Measurements from ENCODE around the gene PICALM.
"Not testable (repeated sequence)": the region's sequence is repeated elsewhere in the genome, so short reads cannot be mapped to it uniquely, and the experiment has no call there.

The PICALM gene

DNA sequence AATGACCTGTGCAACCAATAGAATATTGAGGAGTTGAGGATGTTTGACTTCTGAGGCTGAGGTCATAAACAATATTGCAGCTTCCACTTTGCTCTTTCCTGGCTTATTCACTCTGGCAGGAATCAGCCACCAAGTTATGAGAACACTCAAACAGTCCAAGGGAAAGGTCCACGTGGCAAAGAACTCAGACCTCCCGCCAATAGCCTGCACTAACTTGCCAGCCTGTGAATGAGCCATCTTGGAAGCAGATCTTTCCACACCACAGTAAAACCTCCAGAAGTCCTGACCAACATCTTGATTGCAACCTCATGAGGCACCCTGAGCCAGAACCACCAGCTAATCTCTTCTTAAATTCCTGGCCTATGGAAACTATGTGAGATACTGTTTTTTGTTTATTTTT is 22.7 kb upstream of the PICALM start:
- ATAC-seq, result no peak
- TF ChIP-seq ISL1 (CRISPR knock-in tag; IDR thresholded peaks at IDR 0.05) (0 out of 2 replicates have a peak, but pooled peaks have one; percentile 8), SNAI2 (CRISPR knock-in tag; IDR thresholded peaks at IDR 0.05) (no peak)

DNA sequence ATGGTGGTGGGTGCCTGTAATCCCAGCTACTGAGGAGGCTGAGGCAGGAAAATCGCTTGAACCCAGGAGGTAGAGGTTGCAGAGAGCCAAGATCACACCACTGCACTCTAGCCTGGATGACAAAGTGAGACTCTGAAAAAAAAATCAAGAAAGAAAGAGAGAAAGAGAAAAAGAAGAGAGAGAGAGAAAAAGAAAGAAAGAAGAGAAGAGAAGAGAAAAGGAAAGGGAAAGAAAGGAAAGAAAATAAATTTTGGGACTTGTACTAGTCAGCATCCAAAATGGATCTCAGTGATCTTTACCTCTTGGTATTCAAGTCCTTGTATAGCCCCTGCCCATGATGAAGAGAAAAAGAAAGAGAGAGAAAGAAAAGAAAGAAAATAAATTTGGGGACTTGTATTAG is 22.2 kb upstream of the PICALM start:
- TF ChIP-seq, protein P1, sequence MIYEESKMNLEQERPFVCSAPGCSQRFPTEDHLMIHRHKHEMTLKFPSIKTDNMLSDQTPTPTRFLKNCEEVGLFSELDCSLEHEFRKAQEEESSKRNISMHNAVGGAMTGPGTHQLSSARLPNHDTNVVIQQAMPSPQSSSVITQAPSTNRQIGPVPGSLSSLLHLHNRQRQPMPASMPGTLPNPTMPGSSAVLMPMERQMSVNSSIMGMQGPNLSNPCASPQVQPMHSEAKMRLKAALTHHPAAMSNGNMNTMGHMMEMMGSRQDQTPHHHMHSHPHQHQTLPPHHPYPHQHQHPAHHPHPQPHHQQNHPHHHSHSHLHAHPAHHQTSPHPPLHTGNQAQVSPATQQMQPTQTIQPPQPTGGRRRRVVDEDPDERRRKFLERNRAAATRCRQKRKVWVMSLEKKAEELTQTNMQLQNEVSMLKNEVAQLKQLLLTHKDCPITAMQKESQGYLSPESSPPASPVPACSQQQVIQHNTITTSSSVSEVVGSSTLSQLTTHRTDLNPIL (CRISPR knock-in tag; IDR thresholded peaks at IDR 0.05; ENCODE audit: low read depth), result no peak
- TF ChIP-seq ESRRG (CRISPR knock-in tag; IDR thresholded peaks at IDR 0.05) (no peak), ZNF565 (CRISPR knock-in tag; conservative IDR thresholded peaks at IDR 0.05; ENCODE audit: low read depth) (no peak), ZFP30 (CRISPR knock-in tag; IDR thresholded peaks at IDR 0.05) (no peak), SNAI2 (CRISPR knock-in tag; IDR thresholded peaks at IDR 0.05) (no peak), PPARA (CRISPR knock-in tag; IDR thresholded peaks at IDR 0.05; ENCODE audit: borderline replicate concordance) (no peak), RARB (CRISPR knock-in tag; IDR thresholded peaks at IDR 0.05) (no peak), CSDC2 (CRISPR knock-in tag; IDR thresholded peaks at IDR 0.05) (no peak)
- no peak for ATAC-seq

DNA sequence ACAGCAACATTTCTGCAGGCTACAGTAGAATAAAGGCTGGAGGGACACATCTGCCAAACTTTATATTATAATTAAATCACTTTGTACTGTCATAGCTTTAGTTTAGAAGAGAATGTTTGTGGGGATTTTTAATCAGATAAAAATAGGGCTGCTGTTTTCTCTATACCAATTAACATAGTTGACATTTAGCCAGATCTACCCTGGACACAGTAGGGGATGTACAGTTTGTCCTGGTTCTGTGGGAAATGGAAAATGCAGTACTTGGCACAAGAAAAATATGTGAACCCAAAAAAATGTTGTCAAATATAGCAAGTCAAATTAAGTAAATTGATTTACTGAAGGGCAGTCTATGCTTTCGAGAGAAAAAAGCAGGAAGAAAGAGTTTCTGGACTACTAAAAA is 20.8 kb upstream of the PICALM start:
- TF ChIP-seq ISL1 (CRISPR knock-in tag; IDR thresholded peaks at IDR 0.05) (peak; percentile 98), ESRRG (CRISPR knock-in tag; IDR thresholded peaks at IDR 0.05) (no peak), TOX (CRISPR knock-in tag; IDR thresholded peaks at IDR 0.05; ENCODE audit: borderline replicate concordance) (no peak), BACH2 (CRISPR knock-in tag; IDR thresholded peaks at IDR 0.05; ENCODE audit: borderline replicate concordance) (no peak), CSDC2 (CRISPR knock-in tag; IDR thresholded peaks at IDR 0.05) (no peak), GLIS3 (CRISPR knock-in tag; IDR thresholded peaks at IDR 0.05) (peak; percentile 75; the same call in 1 of the 2 replicates), SNAI2 (CRISPR knock-in tag; IDR thresholded peaks at IDR 0.05) (0 out of 2 replicates have a peak, but pooled peaks have one; percentile 70), ZNF70 (CRISPR knock-in tag; IDR thresholded peaks at IDR 0.05) (no peak), ZFP3 (CRISPR knock-in tag; IDR thresholded peaks at IDR 0.05) (no peak), TCF4 (CRISPR knock-in tag; IDR thresholded peaks at IDR 0.05; ENCODE audit: borderline replicate concordance) (peak; percentile 95), ZC3H10 (CRISPR knock-in tag; IDR thresholded peaks at IDR 0.05) (peak; percentile 87)
- TF ChIP-seq, protein P2, sequence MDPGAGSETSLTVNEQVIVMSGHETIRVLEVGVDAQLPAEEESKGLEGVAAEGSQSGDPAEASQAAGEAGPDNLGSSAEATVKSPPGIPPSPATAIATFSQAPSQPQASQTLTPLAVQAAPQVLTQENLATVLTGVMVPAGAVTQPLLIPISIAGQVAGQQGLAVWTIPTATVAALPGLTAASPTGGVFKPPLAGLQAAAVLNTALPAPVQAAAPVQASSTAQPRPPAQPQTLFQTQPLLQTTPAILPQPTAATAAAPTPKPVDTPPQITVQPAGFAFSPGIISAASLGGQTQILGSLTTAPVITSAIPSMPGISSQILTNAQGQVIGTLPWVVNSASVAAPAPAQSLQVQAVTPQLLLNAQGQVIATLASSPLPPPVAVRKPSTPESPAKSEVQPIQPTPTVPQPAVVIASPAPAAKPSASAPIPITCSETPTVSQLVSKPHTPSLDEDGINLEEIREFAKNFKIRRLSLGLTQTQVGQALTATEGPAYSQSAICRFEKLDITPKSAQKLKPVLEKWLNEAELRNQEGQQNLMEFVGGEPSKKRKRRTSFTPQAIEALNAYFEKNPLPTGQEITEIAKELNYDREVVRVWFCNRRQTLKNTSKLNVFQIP (CRISPR knock-in tag; IDR thresholded peaks at IDR 0.05; ENCODE audit: borderline replicate concordance, low read depth), result peak; percentile 77; the same call in 1 of the 2 replicates
- TF ChIP-seq, protein P3, sequence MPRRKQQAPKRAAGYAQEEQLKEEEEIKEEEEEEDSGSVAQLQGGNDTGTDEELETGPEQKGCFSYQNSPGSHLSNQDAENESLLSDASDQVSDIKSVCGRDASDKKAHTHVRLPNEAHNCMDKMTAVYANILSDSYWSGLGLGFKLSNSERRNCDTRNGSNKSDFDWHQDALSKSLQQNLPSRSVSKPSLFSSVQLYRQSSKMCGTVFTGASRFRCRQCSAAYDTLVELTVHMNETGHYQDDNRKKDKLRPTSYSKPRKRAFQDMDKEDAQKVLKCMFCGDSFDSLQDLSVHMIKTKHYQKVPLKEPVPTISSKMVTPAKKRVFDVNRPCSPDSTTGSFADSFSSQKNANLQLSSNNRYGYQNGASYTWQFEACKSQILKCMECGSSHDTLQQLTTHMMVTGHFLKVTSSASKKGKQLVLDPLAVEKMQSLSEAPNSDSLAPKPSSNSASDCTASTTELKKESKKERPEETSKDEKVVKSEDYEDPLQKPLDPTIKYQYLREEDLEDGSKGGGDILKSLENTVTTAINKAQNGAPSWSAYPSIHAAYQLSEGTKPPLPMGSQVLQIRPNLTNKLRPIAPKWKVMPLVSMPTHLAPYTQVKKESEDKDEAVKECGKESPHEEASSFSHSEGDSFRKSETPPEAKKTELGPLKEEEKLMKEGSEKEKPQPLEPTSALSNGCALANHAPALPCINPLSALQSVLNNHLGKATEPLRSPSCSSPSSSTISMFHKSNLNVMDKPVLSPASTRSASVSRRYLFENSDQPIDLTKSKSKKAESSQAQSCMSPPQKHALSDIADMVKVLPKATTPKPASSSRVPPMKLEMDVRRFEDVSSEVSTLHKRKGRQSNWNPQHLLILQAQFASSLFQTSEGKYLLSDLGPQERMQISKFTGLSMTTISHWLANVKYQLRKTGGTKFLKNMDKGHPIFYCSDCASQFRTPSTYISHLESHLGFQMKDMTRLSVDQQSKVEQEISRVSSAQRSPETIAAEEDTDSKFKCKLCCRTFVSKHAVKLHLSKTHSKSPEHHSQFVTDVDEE (CRISPR knock-in tag; IDR thresholded peaks at IDR 0.05), result peak; percentile 84
- TF ChIP-seq, protein P4, sequence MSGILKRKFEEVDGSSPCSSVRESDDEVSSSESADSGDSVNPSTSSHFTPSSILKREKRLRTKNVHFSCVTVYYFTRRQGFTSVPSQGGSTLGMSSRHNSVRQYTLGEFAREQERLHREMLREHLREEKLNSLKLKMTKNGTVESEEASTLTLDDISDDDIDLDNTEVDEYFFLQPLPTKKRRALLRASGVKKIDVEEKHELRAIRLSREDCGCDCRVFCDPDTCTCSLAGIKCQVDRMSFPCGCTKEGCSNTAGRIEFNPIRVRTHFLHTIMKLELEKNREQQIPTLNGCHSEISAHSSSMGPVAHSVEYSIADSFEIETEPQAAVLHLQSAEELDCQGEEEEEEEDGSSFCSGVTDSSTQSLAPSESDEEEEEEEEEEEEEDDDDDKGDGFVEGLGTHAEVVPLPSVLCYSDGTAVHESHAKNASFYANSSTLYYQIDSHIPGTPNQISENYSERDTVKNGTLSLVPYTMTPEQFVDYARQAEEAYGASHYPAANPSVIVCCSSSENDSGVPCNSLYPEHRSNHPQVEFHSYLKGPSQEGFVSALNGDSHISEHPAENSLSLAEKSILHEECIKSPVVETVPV (CRISPR knock-in tag; IDR thresholded peaks at IDR 0.05), result peak; percentile 90
- TF ChIP-seq, protein P1 (CRISPR knock-in tag; IDR thresholded peaks at IDR 0.05; ENCODE audit: low read depth), result peak; percentile 79
- TF ChIP-seq, protein P5, sequence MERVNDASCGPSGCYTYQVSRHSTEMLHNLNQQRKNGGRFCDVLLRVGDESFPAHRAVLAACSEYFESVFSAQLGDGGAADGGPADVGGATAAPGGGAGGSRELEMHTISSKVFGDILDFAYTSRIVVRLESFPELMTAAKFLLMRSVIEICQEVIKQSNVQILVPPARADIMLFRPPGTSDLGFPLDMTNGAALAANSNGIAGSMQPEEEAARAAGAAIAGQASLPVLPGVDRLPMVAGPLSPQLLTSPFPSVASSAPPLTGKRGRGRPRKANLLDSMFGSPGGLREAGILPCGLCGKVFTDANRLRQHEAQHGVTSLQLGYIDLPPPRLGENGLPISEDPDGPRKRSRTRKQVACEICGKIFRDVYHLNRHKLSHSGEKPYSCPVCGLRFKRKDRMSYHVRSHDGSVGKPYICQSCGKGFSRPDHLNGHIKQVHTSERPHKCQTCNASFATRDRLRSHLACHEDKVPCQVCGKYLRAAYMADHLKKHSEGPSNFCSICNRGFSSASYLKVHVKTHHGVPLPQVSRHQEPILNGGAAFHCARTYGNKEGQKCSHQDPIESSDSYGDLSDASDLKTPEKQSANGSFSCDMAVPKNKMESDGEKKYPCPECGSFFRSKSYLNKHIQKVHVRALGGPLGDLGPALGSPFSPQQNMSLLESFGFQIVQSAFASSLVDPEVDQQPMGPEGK (CRISPR knock-in tag; IDR thresholded peaks at IDR 0.05; ENCODE audit: borderline replicate concordance), result peak; percentile 81
- peak; percentile 93 for ATAC-seq

DNA sequence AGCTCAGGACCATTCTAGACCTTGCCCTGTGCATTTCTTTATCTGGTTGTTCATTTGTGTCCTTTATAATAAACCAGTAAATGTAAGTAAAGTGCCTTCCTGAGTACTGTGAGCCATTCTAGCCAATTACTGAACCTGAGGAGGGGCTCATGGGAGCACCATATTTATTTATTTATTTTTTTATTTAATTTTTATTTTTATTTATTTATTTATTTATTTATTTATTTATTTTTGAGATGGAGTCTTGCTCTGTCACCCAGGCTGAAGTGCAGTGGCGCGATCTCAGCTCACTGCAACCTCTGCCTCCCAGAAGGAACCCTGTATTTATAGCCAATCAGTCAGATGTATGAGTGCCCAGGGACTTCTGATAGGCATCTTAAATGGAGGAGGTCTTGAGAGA is 18.8 kb upstream of the PICALM start:
- not testable (repeated sequence) for ATAC-seq

Data from SK-N-SH treated with all-trans-retinoic acid at 6 μM for 48 hours (cell line).